Measurements from ENCODE around the gene BHLHA15. TPM values are rescaled to one million over a fixed set of nuclear protein-coding genes. Genes with fewer than 3 reads are reported as not detected.

Gene BHLHA15
- polyA plus RNA-seq, 1 of the 3 experiments (the other 2 are of a cell fraction), result 0.10 TPM

- H3K9me2 ChIP-seq, result no peaks in the 10 kb centered on the region
- peak overlapping the region; percentile 79 to 100 for H3K4me3 ChIP-seq (ENCODE audit: low read depth in 2 of 2, low read length in 1 of 2)
- peak overlapping the region; percentile 80 for H3K9ac ChIP-seq
- no peak for TF ChIP-seq SMC3 (IDR thresholded peaks at IDR 0.05; ENCODE audit: low read depth, low read length)
- no peak for TF ChIP-seq RAD21 (IDR thresholded peaks at IDR 0.05; ENCODE audit: low read length)
- TF ChIP-seq FOSL2 (IDR thresholded peaks at IDR 0.05; ENCODE audit: borderline replicate concordance, low read depth), result no peak
- no peak for TF ChIP-seq RFX5 (IDR thresholded peaks at IDR 0.05; ENCODE audit: low read length)
- no peak for TF ChIP-seq JUND (IDR thresholded peaks at IDR 0.05)
- no peak for DNase-seq
- H2AFZ ChIP-seq (ENCODE audit: low read depth), result peak overlapping the region; percentile 95; the same call in 1 of the 2 replicates
- H3K36me3 ChIP-seq (replicated peaks in 1 of 2; ENCODE audit: control insufficient read depth in 1 of 2, insufficient read depth in 2 of 2, low read length in 1 of 2), result peaks cover 6 to 10% of the 10 kb centered on the region in 2 experiments
- peaks cover 71% of the 10 kb centered on the region for H3K79me2 ChIP-seq (ENCODE audit: insufficient read depth)
- POLR2A ChIA-PET, result no interaction called here
- peaks cover 3% of the 10 kb centered on the region for H3F3A ChIP-seq (replicated peaks; ENCODE audit: insufficient read depth)
- H3K27ac ChIP-seq (ENCODE audit: low read depth in 2 of 2, low read length in 1 of 2), result no peak overlapping the region
- WGBS (ENCODE audit: low lambda C conversion rate), result 76% methylated on average over 9 of the region's 9 CpGs
- no peaks in the 10 kb centered on the region for H3K27me3 ChIP-seq (ENCODE audit: insufficient read depth)
- CTCF ChIA-PET, result interaction anchor here (1.1 kb wide), 1 partner anchor 230 kb away, joined by 4 read pairs; no protein-coding TSS in a partner anchor
- no peaks in the 10 kb centered on the region for H3K9me3 ChIP-seq
- H3K4me1 ChIP-seq (ENCODE audit: control insufficient read depth in 1 of 2, insufficient read depth in 2 of 2, low read depth in 1 of 2, low read length in 1 of 2), result peaks cover 15 to 19% of the 10 kb centered on the region in 2 experiments; a peak in 2 of 4 replicates
- no peaks in the 10 kb centered on the region for H4K20me1 ChIP-seq (ENCODE audit: insufficient read depth)
- peak overlapping the region; percentile 98 for H3K4me2 ChIP-seq
These were observed 40.0 kb downstream of the BHLHA15 start for GRCh38 chr7:98251231-98251600.

GRCh38 chr7:98251601-98252424 lies 40.6 kb downstream of the BHLHA15 start, which contains the start of gene TECPR1:
Gene TECPR1 (minus strand): TSS chr7:98252232. CDS start chr7:98246146, 6,086 bp downstream.
- Histone ChIP-seq H3K9ac (peak within 1 kb of the TSS; percentile 80), H3K27ac (ENCODE audit: low read depth in 2 of 2, low read length in 1 of 2) (peak within 1 kb of the TSS; percentile 55 to 68; a peak in 2 of 4 replicates), H2AFZ (ENCODE audit: low read depth) (peak within 1 kb of the TSS; percentile 95), H3K27me3 (ENCODE audit: insufficient read depth) (no peaks in the 10 kb centered on the region), H3K79me2 (ENCODE audit: insufficient read depth) (peaks cover 72% of the 10 kb centered on the region), H3K36me3 (replicated peaks in 1 of 2; ENCODE audit: control insufficient read depth in 1 of 2, insufficient read depth in 2 of 2, low read length in 1 of 2) (peaks cover 10 to 11% of the 10 kb centered on the region in 2 experiments), H3K9me3 (no peaks in the 10 kb centered on the region), H3K4me1 (ENCODE audit: control insufficient read depth in 1 of 2, insufficient read depth in 2 of 2, low read depth in 1 of 2, low read length in 1 of 2) (peaks cover 15 to 19% of the 10 kb centered on the region in 2 experiments; a peak in 2 of 4 replicates), H3K4me3 (ENCODE audit: low read depth in 2 of 2, low read length in 1 of 2) (peak within 1 kb of the TSS; percentile 79 to 100), H3K9me2 (no peaks in the 10 kb centered on the region), H4K20me1 (ENCODE audit: insufficient read depth) (no peaks in the 10 kb centered on the region), H3F3A (replicated peaks; ENCODE audit: insufficient read depth) (peaks cover 3% of the 10 kb centered on the region), H3K4me2 (peak within 1 kb of the TSS; percentile 98)
- POLR2A ChIA-PET, result no interaction called here
- WGBS (ENCODE audit: low lambda C conversion rate), result 3% methylated on average over 45 of the region's 69 CpGs
- DNase-seq, result peak; percentile 100
- TF ChIP-seq GABPA (IDR thresholded peaks at IDR 0.05; ENCODE audit: low read depth) (peak; percentile 91), TAF1 (IDR thresholded peaks at IDR 0.05; ENCODE audit: borderline replicate concordance, low read depth, low read length) (0 out of 2 replicates have a peak, but pooled peaks have one; percentile 13), EZH2phosphoT487 (IDR thresholded peaks at IDR 0.05; ENCODE audit: borderline replicate concordance, low read depth) (no peak), ELF1 (IDR thresholded peaks at IDR 0.05) (peak; percentile 97), TCF12 (IDR thresholded peaks at IDR 0.05) (no peak), MXI1 (IDR thresholded peaks at IDR 0.05; ENCODE audit: low read depth, low read length) (peak; percentile 77; the same call in 1 of the 2 replicates), PBX3 (IDR thresholded peaks at IDR 0.05) (no peak), POLR2AphosphoS5 (IDR thresholded peaks at IDR 0.05; ENCODE audit: low read depth, low read length) (peak; percentile 64), RXRA (IDR thresholded peaks at IDR 0.05; ENCODE audit: borderline replicate concordance, low read depth) (peak; percentile 96; the same call in 1 of the 2 replicates), ZBTB33 (IDR thresholded peaks at IDR 0.05; ENCODE audit: borderline replicate concordance, low read depth) (no peak), RFX5 (IDR thresholded peaks at IDR 0.05; ENCODE audit: low read length) (peak; percentile 75), JUND (IDR thresholded peaks at IDR 0.05) (no peak), IRF3 (IDR thresholded peaks at IDR 0.05; ENCODE audit: low read depth, low read length) (no peak), FOXM1 (IDR thresholded peaks at IDR 0.05; ENCODE audit: low read depth) (no peak)
- CTCF ChIA-PET, result no interaction called here

Data from SK-N-SH (cell line).